ENCODE data around the gene ARID5B. TPM values are rescaled to one million over a fixed set of nuclear protein-coding genes. Genes with fewer than 3 reads are reported as not detected.

Gene ARID5B
- total and polyA plus RNA-seq, 2 of the 4 experiments (the other 2 are of a cell fraction), result 41.0 to 125 TPM

DNA sequence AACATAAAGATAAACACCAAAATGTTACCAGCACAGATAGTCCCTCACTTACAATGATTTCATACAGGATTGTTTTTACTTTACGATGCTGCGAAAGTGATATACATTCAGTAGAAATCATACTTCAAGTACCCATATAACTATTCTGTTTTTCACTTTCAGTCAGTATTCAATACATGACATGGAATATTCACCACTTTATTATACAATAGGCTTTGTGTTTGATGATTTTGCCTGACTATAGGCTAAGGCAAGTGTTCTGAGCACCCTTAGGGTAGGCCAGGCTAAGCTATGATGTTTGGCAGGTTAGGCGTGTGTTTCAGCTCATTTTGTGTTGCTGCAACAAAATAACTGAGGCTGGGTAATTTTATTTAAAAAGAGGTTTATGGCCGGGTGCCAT, 212.2 kb downstream of the ARID5B start:
- TF ChIP-seq POLR2A (IDR thresholded peaks at IDR 0.05; ENCODE audit: low read depth, low read length), result no peak
- TF ChIP-seq, protein P1, sequence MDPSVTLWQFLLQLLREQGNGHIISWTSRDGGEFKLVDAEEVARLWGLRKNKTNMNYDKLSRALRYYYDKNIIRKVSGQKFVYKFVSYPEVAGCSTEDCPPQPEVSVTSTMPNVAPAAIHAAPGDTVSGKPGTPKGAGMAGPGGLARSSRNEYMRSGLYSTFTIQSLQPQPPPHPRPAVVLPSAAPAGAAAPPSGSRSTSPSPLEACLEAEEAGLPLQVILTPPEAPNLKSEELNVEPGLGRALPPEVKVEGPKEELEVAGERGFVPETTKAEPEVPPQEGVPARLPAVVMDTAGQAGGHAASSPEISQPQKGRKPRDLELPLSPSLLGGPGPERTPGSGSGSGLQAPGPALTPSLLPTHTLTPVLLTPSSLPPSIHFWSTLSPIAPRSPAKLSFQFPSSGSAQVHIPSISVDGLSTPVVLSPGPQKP (IDR thresholded peaks at IDR 0.05; ENCODE audit: borderline replicate concordance, low read depth, low read length), result no peak
- TF ChIP-seq, protein P2, sequence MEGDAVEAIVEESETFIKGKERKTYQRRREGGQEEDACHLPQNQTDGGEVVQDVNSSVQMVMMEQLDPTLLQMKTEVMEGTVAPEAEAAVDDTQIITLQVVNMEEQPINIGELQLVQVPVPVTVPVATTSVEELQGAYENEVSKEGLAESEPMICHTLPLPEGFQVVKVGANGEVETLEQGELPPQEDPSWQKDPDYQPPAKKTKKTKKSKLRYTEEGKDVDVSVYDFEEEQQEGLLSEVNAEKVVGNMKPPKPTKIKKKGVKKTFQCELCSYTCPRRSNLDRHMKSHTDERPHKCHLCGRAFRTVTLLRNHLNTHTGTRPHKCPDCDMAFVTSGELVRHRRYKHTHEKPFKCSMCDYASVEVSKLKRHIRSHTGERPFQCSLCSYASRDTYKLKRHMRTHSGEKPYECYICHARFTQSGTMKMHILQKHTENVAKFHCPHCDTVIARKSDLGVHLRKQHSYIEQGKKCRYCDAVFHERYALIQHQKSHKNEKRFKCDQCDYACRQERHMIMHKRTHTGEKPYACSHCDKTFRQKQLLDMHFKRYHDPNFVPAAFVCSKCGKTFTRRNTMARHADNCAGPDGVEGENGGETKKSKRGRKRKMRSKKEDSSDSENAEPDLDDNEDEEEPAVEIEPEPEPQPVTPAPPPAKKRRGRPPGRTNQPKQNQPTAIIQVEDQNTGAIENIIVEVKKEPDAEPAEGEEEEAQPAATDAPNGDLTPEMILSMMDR (conservative IDR thresholded peaks at IDR 0.05; ENCODE audit: low read depth, low read length), result no peak
- no peak for TF ChIP-seq MXI1 (IDR thresholded peaks at IDR 0.05; ENCODE audit: borderline replicate concordance, low read depth, low read length)
- TF ChIP-seq SMC3 (IDR thresholded peaks at IDR 0.05; ENCODE audit: low read depth, low read length), result no peak
- TF ChIP-seq FOS (IDR thresholded peaks at IDR 0.05; ENCODE audit: low read depth, low read length), result no peak
- TF ChIP-seq RAD21 (IDR thresholded peaks at IDR 0.05; ENCODE audit: low read length), result no peak
- no peak for TF ChIP-seq RCOR1 (IDR thresholded peaks at IDR 0.05; ENCODE audit: insufficient replicate concordance, low read length)
- TF ChIP-seq RFX5 (IDR thresholded peaks at IDR 0.05; ENCODE audit: low read depth, low read length), result no peak
- no peak for TF ChIP-seq NFE2L2 (IDR thresholded peaks at IDR 0.05; ENCODE audit: low read depth, low read length)
- TF ChIP-seq CEBPB (IDR thresholded peaks at IDR 0.05; ENCODE audit: low read depth, low read length), result no peak
- TF ChIP-seq CHD1 (IDR thresholded peaks at IDR 0.05; ENCODE audit: low read depth, low read length), result no peak
- TF ChIP-seq, protein P3, sequence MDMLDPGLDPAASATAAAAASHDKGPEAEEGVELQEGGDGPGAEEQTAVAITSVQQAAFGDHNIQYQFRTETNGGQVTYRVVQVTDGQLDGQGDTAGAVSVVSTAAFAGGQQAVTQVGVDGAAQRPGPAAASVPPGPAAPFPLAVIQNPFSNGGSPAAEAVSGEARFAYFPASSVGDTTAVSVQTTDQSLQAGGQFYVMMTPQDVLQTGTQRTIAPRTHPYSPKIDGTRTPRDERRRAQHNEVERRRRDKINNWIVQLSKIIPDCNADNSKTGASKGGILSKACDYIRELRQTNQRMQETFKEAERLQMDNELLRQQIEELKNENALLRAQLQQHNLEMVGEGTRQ (IDR thresholded peaks at IDR 0.05; ENCODE audit: low read depth, low read length), result no peak
- TF ChIP-seq BHLHE40 (IDR thresholded peaks at IDR 0.05; ENCODE audit: low read depth, low read length), result no peak
- TF ChIP-seq MAFK (IDR thresholded peaks at IDR 0.05; ENCODE audit: low read depth, low read length), result no peak
- no peak for TF ChIP-seq MAZ (IDR thresholded peaks at IDR 0.05; ENCODE audit: borderline replicate concordance, low read depth, low read length)
- H3K27me3 ChIP-seq (ENCODE audit: control insufficient read depth, insufficient read depth, low read length), result no peaks in the 10 kb centered on the region
- POLR2A ChIA-PET (ENCODE audit: unreplicated experiment), result no interaction called here

More for the DNA sequence above, 212.2 kb downstream of the ARID5B start:
- no TSS peak for BruUV-seq (replicated peaks)
- no peak overlapping the region for H2AK9ac ChIP-seq (replicated peaks; ENCODE audit: low read depth, low read length, poor library complexity)
- no peaks in the 10 kb centered on the region for H3K9me1 ChIP-seq (ENCODE audit: insufficient read depth, low read length)
- H2BK5ac ChIP-seq (ENCODE audit: low read depth, low read length, poor library complexity, severe bottlenecking), result no peak overlapping the region
- no peak overlapping the region for H3K4me2 ChIP-seq (ENCODE audit: low read depth, low read length)
- no peak overlapping the region for H2BK15ac ChIP-seq (ENCODE audit: low read depth, low read length)
- intact Hi-C loops (cut with micrococcal nuclease), result no loop called here
- H3K79me1 ChIP-seq (ENCODE audit: low read depth in 1 of 2, low read length in 2 of 2), result no peaks in the 10 kb centered on the region
- no peak overlapping the region for H3K9ac ChIP-seq (ENCODE audit: low read depth, low read length)
- H4K91ac ChIP-seq (ENCODE audit: insufficient read depth, low read depth, low read length), result no peak overlapping the region
- WGBS, 2 experiments (ENCODE audit: extremely low coverage in 2 of 2, insufficient read length in 1 of 2), result 100% methylated on average over 1 of the region's 4 CpGs; no CpG with 5 or more reads in 1 of the 2 experiments
- H4K8ac ChIP-seq (ENCODE audit: low read depth in 2 of 2, low read length in 2 of 2), result no peak overlapping the region
- no peak for DNase-seq
- CTCF ChIA-PET, result no interaction called here
- peaks cover 4% of the 10 kb centered on the region for H3K4me1 ChIP-seq (ENCODE audit: control insufficient read depth, insufficient read depth, low read length)
- H3K36me3 ChIP-seq (ENCODE audit: control insufficient read depth, insufficient read depth, low read length), result no peaks in the 10 kb centered on the region
- H3K23ac ChIP-seq (ENCODE audit: low read depth, low read length), result no peak overlapping the region
- ATAC-seq (ENCODE audit: low read depth), result no peak
- no peak overlapping the region for H3K56ac ChIP-seq (ENCODE audit: extremely low read depth, insufficient read depth, low read length)
- no peak overlapping the region for H2AK5ac ChIP-seq (ENCODE audit: low read depth, low read length)
- H2AFZ ChIP-seq (replicated peaks; ENCODE audit: low read length, poor library complexity), result no peak overlapping the region
- H3K9me3 ChIP-seq (ENCODE audit: control insufficient read depth, insufficient read depth, low read length), result no peaks in the 10 kb centered on the region
- no peak overlapping the region for H3K18ac ChIP-seq (ENCODE audit: low read depth, low read length)
- no peak overlapping the region for H3K4ac ChIP-seq (ENCODE audit: low read depth, low read length)
- no peak overlapping the region for H3K27ac ChIP-seq (ENCODE audit: insufficient read depth, low read length)
- in situ Hi-C loops (cut with MboI; ENCODE audit: low sequenced_read_pairs), result no loop called here
- H4K20me1 ChIP-seq (ENCODE audit: insufficient read depth, low read length), result no peaks in the 10 kb centered on the region
- dilution Hi-C loops (cut with HindIII; ENCODE audit: low sequenced_read_pairs, unreplicated experiment), result no loop called here
- H4K5ac ChIP-seq (ENCODE audit: low read depth, low read length), result no peak overlapping the region
- H3K4me3 ChIP-seq (ENCODE audit: insufficient read depth, low read depth, low read length), result no peak overlapping the region
- no peak overlapping the region; the same call in 1 of the 2 replicates for H2BK20ac ChIP-seq (ENCODE audit: low read depth, low read length)
- no peak overlapping the region for H3K14ac ChIP-seq (replicated peaks; ENCODE audit: low read depth, low read length)
- H2BK120ac ChIP-seq (ENCODE audit: low read depth, low read length), result peak overlapping the region; percentile 52; the same call in 1 of the 2 replicates
